GM20000 (cell line): ENCODE measurements around the gene GRIK4.

Experiments
- DNase-seq: peaks from one replicate; pipeline ENCODE4 v3.0.0; 2012; ENCODE audit warnings: low spot score
- CTCF ChIP-seq: IDR thresholded peaks from 2 replicates; pipeline ENCODE4 v1.5.1; 2012; ENCODE audit warnings: mild to moderate bottlenecking, control low read depth; ENCODE audit errors: extremely low read depth, missing control alignments

Gene GRIK4

DNA sequence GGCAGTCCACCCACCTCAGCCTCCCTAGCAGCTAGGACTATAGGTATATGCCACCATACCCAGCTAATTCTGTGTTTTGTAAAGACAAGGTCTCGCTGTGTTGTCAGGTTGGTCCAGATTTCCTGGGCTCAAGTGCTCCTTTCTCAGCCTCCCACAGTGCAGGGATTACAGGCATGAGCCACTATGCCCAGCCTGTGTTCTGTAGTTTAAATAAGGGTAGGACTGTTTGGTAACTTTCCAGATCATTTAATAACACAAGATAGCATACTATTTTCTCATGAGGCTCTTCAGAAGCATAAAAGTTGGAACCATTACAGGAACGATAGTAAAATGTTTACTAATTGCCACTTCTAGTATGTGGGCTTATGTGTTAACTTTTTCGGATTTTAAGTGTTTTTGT lies 38.0 kb upstream of the GRIK4 start:
- no peak for DNase-seq
- no peak for TF ChIP-seq CTCF

DNA sequence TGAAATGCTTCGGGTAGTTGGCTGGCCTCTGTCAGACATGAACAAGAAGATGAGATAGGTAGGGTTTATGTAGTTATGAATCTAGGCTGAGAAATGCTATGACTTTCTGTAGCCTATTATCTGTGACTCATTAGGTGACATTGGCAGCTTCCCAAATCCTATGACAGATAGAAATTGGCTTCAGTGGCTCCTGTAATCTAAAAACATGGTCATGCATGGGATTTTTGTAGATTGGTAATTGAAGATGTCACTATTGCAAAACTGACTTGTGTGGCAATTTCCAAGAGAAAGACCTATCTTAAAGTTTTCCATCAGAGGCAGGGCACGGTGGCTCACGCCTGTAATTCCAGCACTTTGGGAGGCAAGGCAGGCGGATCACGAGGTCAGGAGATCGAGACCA lies 29.4 kb upstream of the GRIK4 start:
- no peak for TF ChIP-seq CTCF
- DNase-seq: no peak

GRCh38 chr11:120484722-120485121 lies 26.8 kb upstream of the GRIK4 start:
- DNase-seq: no peak
- TF ChIP-seq CTCF: no peak

DNA sequence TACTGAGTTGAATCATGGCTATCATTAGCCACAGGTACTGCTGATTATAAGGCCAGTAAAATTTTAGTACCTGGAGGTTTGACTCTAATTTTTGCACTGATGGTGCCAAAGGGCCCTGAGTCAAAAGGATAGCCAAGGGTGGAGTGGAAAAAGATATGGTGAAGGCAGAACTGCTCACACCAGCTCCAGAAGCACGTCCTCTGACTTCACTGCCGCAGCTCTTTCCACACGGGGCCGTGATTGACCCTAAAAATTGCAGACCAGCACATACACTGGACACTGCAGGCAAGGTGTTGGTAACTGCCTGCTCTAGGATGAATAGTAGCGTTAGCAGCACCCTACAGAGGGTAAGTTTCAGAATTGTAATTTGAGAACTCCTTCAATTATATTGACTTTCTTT lies 25.4 kb upstream of the GRIK4 start:
- TF ChIP-seq CTCF: no peak
- no peak for DNase-seq

DNA sequence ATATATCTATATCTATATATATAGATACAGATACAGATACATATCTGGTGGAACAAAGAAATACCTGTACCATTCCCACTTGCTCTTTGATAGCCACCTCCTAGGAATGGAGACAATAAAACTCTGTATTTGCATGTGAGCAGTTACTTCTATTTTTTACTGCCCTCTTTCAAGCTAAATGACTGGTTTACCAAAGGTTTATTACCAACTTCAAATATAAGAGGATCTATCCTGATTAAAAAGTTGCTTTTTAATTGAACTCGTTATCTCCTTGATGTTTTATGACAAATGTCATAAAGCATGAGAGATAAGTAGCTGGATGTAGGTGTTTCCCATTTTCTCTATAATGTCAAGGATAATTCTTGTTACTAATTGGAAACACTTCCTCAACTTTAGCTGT lies 21.7 kb upstream of the GRIK4 start:
- no peak for TF ChIP-seq CTCF
- no peak for DNase-seq

- no peak for DNase-seq
- TF ChIP-seq CTCF: no peak
Observed at GRCh38 chr11:120492486-120492885, 19.1 kb upstream of the GRIK4 start.

DNA sequence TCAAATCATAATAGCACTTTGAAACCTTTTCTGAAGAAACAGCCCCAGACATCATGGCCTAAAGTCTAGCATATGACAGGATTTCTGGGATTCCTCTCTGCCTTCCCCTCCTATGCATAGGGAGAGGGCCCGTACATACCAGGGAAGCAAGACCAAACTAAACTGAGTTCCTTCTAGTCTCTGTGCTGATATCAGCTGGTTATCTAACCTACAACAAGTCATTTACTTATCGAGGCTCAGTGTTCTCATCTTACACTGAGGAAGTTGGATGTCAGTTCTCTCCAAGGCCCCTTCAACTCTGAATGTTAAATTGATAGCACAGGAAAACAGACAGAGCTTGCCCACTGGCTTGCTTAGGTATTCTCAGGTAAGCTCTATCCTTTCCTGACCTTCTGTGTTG lies 17.0 kb upstream of the GRIK4 start:
- TF ChIP-seq CTCF: no peak
- DNase-seq: no peak
